ENCODE results near the gene RNF40.

Gene RNF40

GRCh38 chr16:30740364-30741251, 21.5 kb upstream of the RNF40 start:
- TF ChIP-seq CTCF (IDR thresholded peaks at IDR 0.05; ENCODE audit: extremely low read depth, insufficient read depth, missing control alignments): no peak
- in situ Hi-C loops (cut with MboI; ENCODE audit: low pct_unique_long_range_greater_than_20kb, low sequenced_read_pairs, unreplicated experiment): no loop called here
- no peak for DNase-seq (ENCODE audit: low spot score)

GRCh38 chr16:30741461-30741914, 20.6 kb upstream of the RNF40 start:
- no peak for TF ChIP-seq CTCF (IDR thresholded peaks at IDR 0.05; ENCODE audit: extremely low read depth, insufficient read depth, missing control alignments)
- in situ Hi-C loops (cut with MboI; ENCODE audit: low pct_unique_long_range_greater_than_20kb, low sequenced_read_pairs, unreplicated experiment): no loop called here
- DNase-seq (ENCODE audit: low spot score): no peak

GRCh38 chr16:30743716-30744115, 18.4 kb upstream of the RNF40 start:
- TF ChIP-seq CTCF (IDR thresholded peaks at IDR 0.05; ENCODE audit: extremely low read depth, insufficient read depth, missing control alignments): no peak
- no peak for DNase-seq (ENCODE audit: low spot score)
- in situ Hi-C loops (cut with MboI; ENCODE audit: low pct_unique_long_range_greater_than_20kb, low sequenced_read_pairs, unreplicated experiment): no loop called here

- in situ Hi-C loops (cut with MboI; ENCODE audit: low pct_unique_long_range_greater_than_20kb, low sequenced_read_pairs, unreplicated experiment): no loop called here
- DNase-seq (ENCODE audit: low spot score): no peak
Observed at GRCh38 chr16:30744183-30744582, 17.9 kb upstream of the RNF40 start.

GRCh38 chr16:30745082-30745481, 17.0 kb upstream of the RNF40 start:
- no peak for DNase-seq (ENCODE audit: low spot score)
- in situ Hi-C loops (cut with MboI; ENCODE audit: low pct_unique_long_range_greater_than_20kb, low sequenced_read_pairs, unreplicated experiment): no loop called here
- TF ChIP-seq CTCF (IDR thresholded peaks at IDR 0.05; ENCODE audit: extremely low read depth, insufficient read depth, missing control alignments): no peak

More at GRCh38 chr16:30744183-30744582, 17.9 kb upstream of the RNF40 start:
- TF ChIP-seq CTCF (IDR thresholded peaks at IDR 0.05; ENCODE audit: extremely low read depth, insufficient read depth, missing control alignments): no peak

- DNase-seq (ENCODE audit: low spot score): no peak
- in situ Hi-C loops (cut with MboI; ENCODE audit: low pct_unique_long_range_greater_than_20kb, low sequenced_read_pairs, unreplicated experiment): no loop called here
- no peak for TF ChIP-seq CTCF (IDR thresholded peaks at IDR 0.05; ENCODE audit: extremely low read depth, insufficient read depth, missing control alignments)
Observed at GRCh38 chr16:30746638-30747175, 15.4 kb upstream of the RNF40 start.

All from GM13977 (cell line).